Keratinocyte (primary cell): ENCODE measurements around the gene ARHGAP32. TPM values are rescaled to one million over a fixed set of nuclear protein-coding genes. Genes with fewer than 3 reads are reported as not detected.

Experiments used
- DNase-seq: peaks from one replicate; pipeline ENCODE4 v3.0.0-alpha.2; 2011; ENCODE audit warnings: low read depth, missing footprints, low spot score
- FAIRE-seq: peaks from 2 replicates; lab custom pipeline; 2011; peaks lifted over from hg19 to GRCh38; lab: Jason Lieb, UNC
- H2AFZ ChIP-seq: 2 replicates; pipeline ENCODE4 v1.6.0; 2012; ENCODE audit warnings: low read length, control low read depth, inconsistent platforms; ENCODE audit not compliant: control insufficient read depth
- H3K27ac ChIP-seq: 2 replicates; pipeline ENCODE4 v1.5.1; 2011; ENCODE audit warnings: low read length; ENCODE audit not compliant: control insufficient read depth, insufficient read depth
- H3K27me3 ChIP-seq: 3 replicates; pipeline ENCODE4 v1.6.0; 2011; ENCODE audit warnings: low read length; ENCODE audit not compliant: control insufficient read depth, insufficient read depth; ENCODE audit errors: extremely low read depth
- H3K36me3 ChIP-seq, 2 experiments: 2 replicates in 1 of 2; 3 replicates in 1 of 2; pipeline ENCODE4 v1.5.1; 2011; ENCODE audit warnings: low read length in 2 of 2, mild to moderate bottlenecking in 1 of 2; ENCODE audit not compliant: control insufficient read depth in 2 of 2, insufficient read depth in 2 of 2; ENCODE audit errors: extremely low read depth in 1 of 2
- H3K4me1 ChIP-seq: 3 replicates; pipeline ENCODE4 v1.5.1; 2011; ENCODE audit warnings: low read length; ENCODE audit not compliant: control insufficient read depth, insufficient read depth; ENCODE audit errors: extremely low read depth
- H3K4me2 ChIP-seq: 3 replicates; pipeline ENCODE4 v1.6.0; 2011; ENCODE audit warnings: low read depth, low read length; ENCODE audit not compliant: control insufficient read depth, insufficient read depth; ENCODE audit errors: extremely low read depth
- H3K4me3 ChIP-seq, 3 experiments: fragments of 200-600 bp in 1 of 3; sonication (generic) in 1 of 3; 2 replicates in 2 of 3; 3 replicates in 1 of 3; pipeline ENCODE4 v1.5.1; 2011 to 2016; ENCODE audit warnings: low read length in 3 of 3, mild to moderate bottlenecking in 3 of 3, control low read depth in 2 of 3, inconsistent platforms in 1 of 3, low read depth in 1 of 3, mixed read lengths in 1 of 3, mixed run types in 1 of 3, moderate library complexity in 1 of 3; ENCODE audit not compliant: control insufficient read depth in 2 of 3, insufficient read depth in 2 of 3; ENCODE audit errors: extremely low read depth in 1 of 3
- H3K79me2 ChIP-seq: 2 replicates; pipeline ENCODE4 v1.6.0; 2012; ENCODE audit warnings: low read length; ENCODE audit not compliant: control insufficient read depth, insufficient read depth
- H3K9ac ChIP-seq: 3 replicates; pipeline ENCODE4 v1.6.0; 2011; ENCODE audit warnings: low read length; ENCODE audit not compliant: control insufficient read depth, insufficient read depth; ENCODE audit errors: extremely low read depth
- H3K9me1 ChIP-seq: 3 replicates; pipeline ENCODE4 v1.6.0; 2011; ENCODE audit warnings: low read length; ENCODE audit not compliant: control insufficient read depth, insufficient read depth; ENCODE audit errors: extremely low read depth
- H3K9me3 ChIP-seq: 2 replicates; pipeline ENCODE4 v1.5.1; 2012; ENCODE audit warnings: low read depth, low read length; ENCODE audit not compliant: control insufficient read depth
- H4K20me1 ChIP-seq: 3 replicates; pipeline ENCODE4 v1.6.0; 2011; ENCODE audit warnings: low read length; ENCODE audit not compliant: control insufficient read depth, insufficient read depth; ENCODE audit errors: extremely low read depth
- EZH2 ChIP-seq: IDR thresholded peaks from one replicate; pipeline ENCODE4 v1.6.1; 2012; ENCODE audit warnings: inconsistent platforms, mild to moderate bottlenecking, low read length, moderate library complexity
- dilution Hi-C: fragments of 300-500 bp; cut with MboI; formaldehyde crosslinking; loops from one replicate; pipeline ENCODE4 v1.7.0; 2020; ENCODE audit warnings: low sequenced_read_pairs; ENCODE audit not compliant: extremely low pct_ligation_motif_present
- polyA plus RNA-seq, 5 experiments: library from polyadenylated mRNA; depleted of rRNA in 3 of 5; stranded (reverse) in 3 of 5; stranded (forward) in 1 of 5; unstranded in 1 of 5; fragments of >200 nt; gene quantifications; 1 replicate in 1 of 5; 2 replicates in 3 of 5; 3 replicates in 1 of 5; pipeline versions ENCODE4 v1.2.1 to v1.2.3, GENCODE V29; 2011 to 2012; ENCODE audit warnings: missing spikeins in 2 of 5, low read depth in 1 of 5, low replicate concordance in 1 of 5
- TF ChIP-seq, protein P1 (sequence below), 3 experiments: IDR thresholded peaks in 1 of 3; conservative IDR thresholded peaks in 1 of 3; optimal IDR thresholded peaks in 1 of 3; 2 replicates in 2 of 3; 3 replicates in 1 of 3; pipeline versions ENCODE3 to v1.5.1; 2011; ENCODE audit warnings: low read length in 3 of 3, mild to moderate bottlenecking in 3 of 3, moderate library complexity in 2 of 3, control low read depth in 1 of 3, inconsistent platforms in 1 of 3; ENCODE audit not compliant: insufficient read depth in 2 of 3; ENCODE audit errors: extremely low read depth in 1 of 3

ARHGAP32 gene
- polyA plus RNA-seq, 1 donor (not counting 4 experiments of a cell fraction or from before 2014, with no cell fraction given): 10.8 TPM

DNA sequence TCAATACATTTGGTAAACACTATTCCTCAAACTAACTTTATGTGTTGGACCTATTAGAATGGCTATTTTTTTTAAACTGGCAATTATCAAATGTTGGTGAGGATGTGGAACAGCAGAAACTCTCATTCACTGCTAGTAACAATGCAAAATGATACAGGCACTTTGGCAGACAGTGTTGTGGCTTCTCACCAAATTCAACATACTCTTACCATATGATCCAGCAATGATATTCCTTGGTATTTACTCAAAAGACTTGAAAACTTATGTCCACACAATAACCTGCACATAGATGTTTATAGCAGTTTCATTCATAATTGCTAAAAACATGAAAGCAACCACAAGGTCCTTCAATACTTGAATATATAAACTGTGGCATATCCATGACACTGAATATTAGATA, 136.9 kb downstream of the ARHGAP32 start:
- Histone ChIP-seq H3K27me3 (no peaks in the 10 kb centered on the region), H3K36me3 (peaks cover 0 to 6% of the 10 kb centered on the region in 2 experiments), H3K4me2 (no peak overlapping the region), H3K9me1 (no peaks in the 10 kb centered on the region), H4K20me1 (no peaks in the 10 kb centered on the region), H3K27ac (no peak overlapping the region), H3K9ac (no peak overlapping the region), H3K4me3 (no peak overlapping the region), H2AFZ (no peak overlapping the region), H3K4me1 (no peaks in the 10 kb centered on the region), H3K79me2 (no peaks in the 10 kb centered on the region), H3K9me3 (no peaks in the 10 kb centered on the region)
- dilution Hi-C loops: no loop called here
- TF ChIP-seq, protein P1, sequence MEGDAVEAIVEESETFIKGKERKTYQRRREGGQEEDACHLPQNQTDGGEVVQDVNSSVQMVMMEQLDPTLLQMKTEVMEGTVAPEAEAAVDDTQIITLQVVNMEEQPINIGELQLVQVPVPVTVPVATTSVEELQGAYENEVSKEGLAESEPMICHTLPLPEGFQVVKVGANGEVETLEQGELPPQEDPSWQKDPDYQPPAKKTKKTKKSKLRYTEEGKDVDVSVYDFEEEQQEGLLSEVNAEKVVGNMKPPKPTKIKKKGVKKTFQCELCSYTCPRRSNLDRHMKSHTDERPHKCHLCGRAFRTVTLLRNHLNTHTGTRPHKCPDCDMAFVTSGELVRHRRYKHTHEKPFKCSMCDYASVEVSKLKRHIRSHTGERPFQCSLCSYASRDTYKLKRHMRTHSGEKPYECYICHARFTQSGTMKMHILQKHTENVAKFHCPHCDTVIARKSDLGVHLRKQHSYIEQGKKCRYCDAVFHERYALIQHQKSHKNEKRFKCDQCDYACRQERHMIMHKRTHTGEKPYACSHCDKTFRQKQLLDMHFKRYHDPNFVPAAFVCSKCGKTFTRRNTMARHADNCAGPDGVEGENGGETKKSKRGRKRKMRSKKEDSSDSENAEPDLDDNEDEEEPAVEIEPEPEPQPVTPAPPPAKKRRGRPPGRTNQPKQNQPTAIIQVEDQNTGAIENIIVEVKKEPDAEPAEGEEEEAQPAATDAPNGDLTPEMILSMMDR (optimal IDR thresholded peaks at IDR 0.05 in 1 of 3, IDR thresholded peaks at IDR 0.05 in 1 of 3, conservative IDR thresholded peaks at IDR 0.05 in 1 of 3; ENCODE audit: extremely low read depth in 1 of 3, insufficient read depth in 2 of 3, low read length in 3 of 3): no peak
- no peak for TF ChIP-seq EZH2
- DNase-seq (no peak), FAIRE-seq (no peak)

GRCh38 chr11:129048911-129049310, 143.2 kb downstream of the ARHGAP32 start:
- no peaks in the 10 kb centered on the region for H3K79me2 ChIP-seq
- FAIRE-seq (peak; percentile 95), DNase-seq (no peak)
- H3K4me3 ChIP-seq: no peak overlapping the region
- H3K4me2 ChIP-seq: peak overlapping the region; percentile 70
- peak overlapping the region; percentile 34 for H2AFZ ChIP-seq
- H3K36me3 ChIP-seq: no peaks in the 10 kb centered on the region
- H3K9ac ChIP-seq: no peak overlapping the region
- no peak for TF ChIP-seq EZH2
- TF ChIP-seq, protein P1 (optimal IDR thresholded peaks at IDR 0.05 in 1 of 3, IDR thresholded peaks at IDR 0.05 in 1 of 3, conservative IDR thresholded peaks at IDR 0.05 in 1 of 3; ENCODE audit: extremely low read depth in 1 of 3, insufficient read depth in 2 of 3, low read length in 3 of 3): no peak
- peaks cover 9% of the 10 kb centered on the region for H3K4me1 ChIP-seq
- no peaks in the 10 kb centered on the region for H4K20me1 ChIP-seq
- no peaks in the 10 kb centered on the region for H3K27me3 ChIP-seq
- no peak overlapping the region for H3K27ac ChIP-seq
- dilution Hi-C loops: no loop called here
- no peaks in the 10 kb centered on the region for H3K9me1 ChIP-seq
- no peaks in the 10 kb centered on the region for H3K9me3 ChIP-seq
